Putamen (tissue), 1 donor: ENCODE measurements around the gene PCDHGA1.
"Not testable (repeated sequence)": the region's sequence is repeated elsewhere in the genome, so short reads cannot be mapped to it uniquely, and the experiment has no call there.

ENCODE experiments used
- DNase-seq: peaks from one replicate; pipeline ENCODE4 v3.0.0-alpha.2; 2016; ENCODE audit warnings: low spot score

The PCDHGA1 gene

GRCh38 chr5:141409598-141410306 lies 79.4 kb downstream of the PCDHGA1 start:
- no peak for DNase-seq

- no peak for DNase-seq
These were observed 81.3 kb downstream of the PCDHGA1 start for GRCh38 chr5:141411575-141411974.

- no peak for DNase-seq
These were observed 82.7 kb downstream of the PCDHGA1 start, which contains the start of gene PCDHGA10 for GRCh38 chr5:141412854-141413539. Gene PCDHGA10, plus strand, starts transcription at chr5:141412987. Its CDS starts 189 bp downstream, at chr5:141413176.

- DNase-seq: no peak
These were observed 83.3 kb downstream of the PCDHGA1 start for GRCh38 chr5:141413540-141414069.

- DNase-seq: not testable (repeated sequence)
These were observed 84.4 kb downstream of the PCDHGA1 start for GRCh38 chr5:141414548-141415274.

GRCh38 chr5:141415275-141415618 lies 84.9 kb downstream of the PCDHGA1 start:
- not testable (repeated sequence) for DNase-seq

- not testable (repeated sequence) for DNase-seq
These were observed 87.3 kb downstream of the PCDHGA1 start, which contains the start of gene PCDHGB7 for GRCh38 chr5:141417494-141418172. Gene PCDHGB7, plus strand, starts transcription at chr5:141417677. Its CDS starts 183 bp downstream, at chr5:141417860.

GRCh38 chr5:141419074-141419880 lies 89.0 kb downstream of the PCDHGA1 start:
- no peak for DNase-seq

GRCh38 chr5:141420855-141421488 lies 90.7 kb downstream of the PCDHGA1 start, which contains the start of gene PCDHGA11:
Gene PCDHGA11, plus strand, starts transcription at chr5:141421051. Its CDS starts 177 bp downstream, at chr5:141421228.
- DNase-seq: no peak

GRCh38 chr5:141421489-141421855 lies 91.2 kb downstream of the PCDHGA1 start:
- no peak for DNase-seq

- no peak for DNase-seq
These were observed 92.5 kb downstream of the PCDHGA1 start for GRCh38 chr5:141422742-141423291.

GRCh38 chr5:141427783-141428426 lies 97.6 kb downstream of the PCDHGA1 start:
- DNase-seq: no peak

GRCh38 chr5:141430332-141431113 lies 100.2 kb downstream of the PCDHGA1 start, which contains the start of gene PCDHGA12:
Gene PCDHGA12, plus strand, starts transcription at chr5:141430507. Its CDS starts 253 bp downstream, at chr5:141430760.
- DNase-seq: peak; percentile 16

GRCh38 chr5:141431286-141431685 lies 101.0 kb downstream of the PCDHGA1 start:
- DNase-seq: no peak

- DNase-seq: not testable (repeated sequence)
These were observed 102.0 kb downstream of the PCDHGA1 start for GRCh38 chr5:141432308-141432707.

GRCh38 chr5:141432726-141433125 lies 102.4 kb downstream of the PCDHGA1 start:
- not testable (repeated sequence) for DNase-seq

- no peak for DNase-seq
These were observed 103.7 kb downstream of the PCDHGA1 start for GRCh38 chr5:141434006-141434405.

GRCh38 chr5:141437221-141437620 lies 106.9 kb downstream of the PCDHGA1 start:
- no peak for DNase-seq
